Stimulated activated CD4-positive, alpha-beta T cell treated with anti-CD3 and anti-CD28 coated beads, Interleukin-12 subunit alpha, Interleukin-12 subunit beta, amount 100 ng/mL, for 24 hours (primary cell): ENCODE data around the gene ANLN.
"Not testable (repeated sequence)": the region's sequence is repeated elsewhere in the genome, so short reads cannot be mapped to it uniquely, and the experiment has no call there.

Source experiments
- DNase-seq, 2 experiments: peaks; one replicate each; pipeline ENCODE4 v3.0.0-alpha.2; 2020; ENCODE audit warnings: low read depth in 2 of 2

Gene ANLN

GRCh38 chr7:36389371-36390198, at the start of gene ANLN:
TSS of gene ANLN (plus strand) at chr7:36389862. CDS start at chr7:36390027, 165 bp downstream.
- peak; percentile 68 to 79 for DNase-seq

- DNase-seq, result no peak
Measured at GRCh38 chr7:36343548-36343947, 46.1 kb upstream of the ANLN start.

- no peak for DNase-seq
Measured at GRCh38 chr7:36344622-36345021, 45.0 kb upstream of the ANLN start.

GRCh38 chr7:36346260-36346831, 43.3 kb upstream of the ANLN start:
- no peak for DNase-seq

GRCh38 chr7:36348256-36348655, 41.4 kb upstream of the ANLN start:
- DNase-seq, result no peak

- DNase-seq, result no peak
Measured at GRCh38 chr7:36348771-36349170, 40.9 kb upstream of the ANLN start.

- DNase-seq, result no peak
Measured at GRCh38 chr7:36349626-36350025, 40.0 kb upstream of the ANLN start.

GRCh38 chr7:36355490-36355889, 34.2 kb upstream of the ANLN start:
- no peak for DNase-seq

GRCh38 chr7:36357054-36357453, 32.6 kb upstream of the ANLN start:
- no peak for DNase-seq

GRCh38 chr7:36358589-36358988, 31.1 kb upstream of the ANLN start:
- no peak for DNase-seq

- no peak for DNase-seq
Measured at GRCh38 chr7:36360244-36360643, 29.4 kb upstream of the ANLN start.

GRCh38 chr7:36361227-36361626, 28.4 kb upstream of the ANLN start:
- DNase-seq, result no peak

GRCh38 chr7:36363515-36363914, 26.1 kb upstream of the ANLN start:
- DNase-seq, result no peak

- DNase-seq, result no peak
Measured at GRCh38 chr7:36366005-36366717, 23.5 kb upstream of the ANLN start.

GRCh38 chr7:36366718-36367560, 22.7 kb upstream of the ANLN start:
- peak; percentile 82 to 85 for DNase-seq

GRCh38 chr7:36367561-36368077, 22.0 kb upstream of the ANLN start:
- no peak for DNase-seq

GRCh38 chr7:36368496-36368895, 21.2 kb upstream of the ANLN start:
- DNase-seq, result no peak

GRCh38 chr7:36369171-36369570, 20.5 kb upstream of the ANLN start:
- no peak for DNase-seq

GRCh38 chr7:36370046-36370445, 19.6 kb upstream of the ANLN start:
- DNase-seq, result no peak

GRCh38 chr7:36372156-36372555, 17.5 kb upstream of the ANLN start:
- DNase-seq, result no peak

- DNase-seq, result not testable (repeated sequence)
Measured at GRCh38 chr7:36378555-36378954, 11.1 kb upstream of the ANLN start.
